GM23338 (cell line): ENCODE measurements around the gene ZNF775. TPM values are rescaled to one million over a fixed set of nuclear protein-coding genes. Genes with fewer than 3 reads are reported as not detected.

Source experiments
- ATAC-seq: fragments of 200-7000 bp; cut with Tn5 transposase; 3 replicates; pipeline ENCODE4 v1.9.1; 2020
- DNase-seq: peaks from one replicate; pipeline ENCODE4 v3.0.0-alpha.2; 2015; ENCODE audit warnings: low spot score
- H2AFZ ChIP-seq: fragments of 200-600 bp; sonication (generic); 2 replicates; pipeline ENCODE4 v1.8.0; 2016; ENCODE audit warnings: antibody characterized with exemption, mild to moderate bottlenecking, moderate library complexity
- H3F3A ChIP-seq: fragments of 200-600 bp; sonication (generic); replicated peaks from 2 replicates; pipeline ENCODE4 v1.8.0; 2017; ENCODE audit warnings: antibody characterized with exemption, mixed run types, low read depth
- H3K27ac ChIP-seq: fragments of 200-600 bp; sonication (generic); 2 replicates; pipeline ENCODE4 v1.6.1; 2016; ENCODE audit warnings: low read depth
- H3K27me3 ChIP-seq: fragments of 200-600 bp; sonication (generic); 2 replicates; pipeline ENCODE4 v1.8.0; 2016; ENCODE audit warnings: mild to moderate bottlenecking, mixed run types, moderate library complexity; ENCODE audit not compliant: insufficient read depth
- H3K36me3 ChIP-seq: fragments of 200-600 bp; sonication (generic); 2 replicates; pipeline ENCODE4 v1.8.0; 2016; ENCODE audit warnings: mild to moderate bottlenecking; ENCODE audit not compliant: insufficient read depth
- H3K4me1 ChIP-seq: fragments of 200-600 bp; sonication (generic); 2 replicates; pipeline ENCODE4 v1.8.0; 2016; ENCODE audit warnings: mild to moderate bottlenecking, moderate library complexity; ENCODE audit not compliant: insufficient read depth
- H3K4me2 ChIP-seq: fragments of 200-600 bp; sonication (generic); 2 replicates; pipeline ENCODE4 v1.7.1; 2017; ENCODE audit warnings: mixed run types
- H3K4me3 ChIP-seq: fragments of 200-600 bp; sonication (generic); 2 replicates; pipeline ENCODE4 v1.6.1; 2016; ENCODE audit warnings: mixed run types
- H3K79me2 ChIP-seq: fragments of 200-600 bp; sonication (generic); replicated peaks from 2 replicates; pipeline ENCODE4 v1.8.0; 2017; ENCODE audit warnings: mild to moderate bottlenecking; ENCODE audit not compliant: insufficient read depth
- H3K9me2 ChIP-seq: fragments of 200-600 bp; sonication (generic); 2 replicates; pipeline ENCODE4 v1.8.0; 2017; ENCODE audit not compliant: insufficient read depth
- H4K20me1 ChIP-seq: fragments of 200-600 bp; sonication (generic); replicated peaks from 2 replicates; pipeline ENCODE4 v1.8.0; 2017; ENCODE audit warnings: mild to moderate bottlenecking; ENCODE audit not compliant: insufficient read depth
- H3K27ac Mint-ChIP-seq: 2 replicates; pipeline ENCODE4 v1.8.0; 2020; ENCODE audit warnings: inconsistent platforms, mild to moderate bottlenecking, moderate library complexity, mixed read lengths
- H3K27me3 Mint-ChIP-seq: 3 replicates; pipeline ENCODE4 v1.8.0; 2022; ENCODE audit warnings: low read depth, mild to moderate bottlenecking, moderate library complexity, mixed read lengths, inconsistent platforms; ENCODE audit not compliant: insufficient read depth, poor library complexity
- H3K36me3 Mint-ChIP-seq: 3 replicates; pipeline ENCODE4 v1.8.0; 2021; ENCODE audit warnings: low read depth, mild to moderate bottlenecking, inconsistent platforms, moderate library complexity, mixed read lengths
- H3K4me1 Mint-ChIP-seq: 3 replicates; pipeline ENCODE4 v1.8.0; 2020; ENCODE audit warnings: mild to moderate bottlenecking, inconsistent platforms, mixed read lengths
- H3K4me3 Mint-ChIP-seq: 3 replicates; pipeline ENCODE4 v1.8.0; 2021; ENCODE audit warnings: moderate library complexity, mild to moderate bottlenecking, inconsistent platforms, mixed read lengths
- H3K9me3 Mint-ChIP-seq: 3 replicates; pipeline ENCODE4 v1.8.0; 2020; ENCODE audit warnings: moderate library complexity, mild to moderate bottlenecking, inconsistent platforms, mixed read lengths
- CREB1 ChIP-seq: fragments of 250-450 bp; sonication (Bioruptor Pico); IDR thresholded peaks from 2 replicates; pipeline ENCODE4 v1.5.0; 2020; ENCODE audit warnings: low read depth, mild to moderate bottlenecking, moderate library complexity
- CTCF ChIP-seq, 2 experiments: fragments of 200-600 bp in 1 of 2; sonication (generic) in 1 of 2; conservative IDR thresholded peaks; 2 replicates each; pipeline versions ENCODE4 v1.5.1 to v1.6.1; 2016 to 2017; ENCODE audit warnings: antibody characterized with exemption in 2 of 2, low read depth in 2 of 2, mild to moderate bottlenecking in 2 of 2, moderate library complexity in 1 of 2
- ETS1 ChIP-seq: IDR thresholded peaks from 2 replicates; pipeline ENCODE4 v1.6.1; 2016; ENCODE audit warnings: antibody characterized with exemption
- EZH2phosphoT487 ChIP-seq: fragments of 200-600 bp; sonication (generic); IDR thresholded peaks from one replicate; pipeline ENCODE4 v1.8.1; 2018; ENCODE audit warnings: antibody characterized with exemption; ENCODE audit not compliant: unreplicated experiment
- JUNB ChIP-seq: IDR thresholded peaks from one replicate; pipeline ENCODE4 v1.6.1; 2016; ENCODE audit warnings: antibody characterized with exemption; ENCODE audit not compliant: unreplicated experiment
- POLR2AphosphoS5 ChIP-seq: IDR thresholded peaks from 2 replicates; pipeline ENCODE4 v1.6.1; 2016; ENCODE audit warnings: antibody characterized with exemption, low read depth
- REST ChIP-seq: IDR thresholded peaks from one replicate; pipeline ENCODE4 v1.6.1; 2018; ENCODE audit warnings: antibody characterized with exemption; ENCODE audit not compliant: unreplicated experiment
- STAT1 ChIP-seq: IDR thresholded peaks from one replicate; pipeline ENCODE4 v1.6.1; 2016; ENCODE audit warnings: antibody characterized with exemption; ENCODE audit not compliant: unreplicated experiment
- ZNF114 ChIP-seq: fragments of 250-450 bp; sonication (Bioruptor Pico); IDR thresholded peaks from 2 replicates; pipeline ENCODE4 v1.5.0; 2020; ENCODE audit warnings: mild to moderate bottlenecking, moderate library complexity
- ZNF331 ChIP-seq: fragments of 250-450 bp; sonication (Bioruptor Pico); IDR thresholded peaks from 2 replicates; pipeline ENCODE4 v1.5.0; 2020; ENCODE audit warnings: low read depth, mild to moderate bottlenecking, moderate library complexity
- ZNF462 ChIP-seq: fragments of 250-450 bp; sonication (Bioruptor Pico); IDR thresholded peaks from 2 replicates; pipeline ENCODE4 v1.5.0; 2020; ENCODE audit warnings: mild to moderate bottlenecking, moderate library complexity
- polyA plus RNA-seq: library from polyadenylated mRNA; unstranded; fragments of >200 nt; fragmentation: Nextera tagmentation; extraction: Ambion mirVana; gene quantifications from 2 replicates; pipeline ENCODE4 v1.2.1, GENCODE V29; 2016
- total RNA-seq: library from RNA; depleted of rRNA; stranded (reverse); fragments of >200 nt; shearing (Covaris generic); gene quantifications from 2 replicates; pipeline ENCODE4 v1.2.3, GENCODE V29; 2014

Gene ZNF775
- total and polyA plus RNA-seq, 2 experiments from 2014 or later = 4.5 to 38.2 TPM

GRCh38 chr7:150434240-150434639 lies 55.1 kb downstream of the ZNF775 start (continued):
- TF ChIP-seq ZNF462 (CRISPR knock-in tag) = no peak
- no peak for TF ChIP-seq CTCF (conservative IDR thresholded peaks at IDR 0.05; ENCODE audit: low read depth in 2 of 2)
- TF ChIP-seq EZH2phosphoT487 = no peak
- TF ChIP-seq ZNF331 (CRISPR knock-in tag) = no peak
- no peak for TF ChIP-seq CREB1
- TF ChIP-seq STAT1 = no peak

GRCh38 chr7:150435047-150435389 lies 55.9 kb downstream of the ZNF775 start:
- Mint-ChIP-seq H3K4me3 (no peak overlapping the region), H3K27me3 (no peaks in the 10 kb centered on the region), H3K27ac (no peak overlapping the region), H3K4me1 (no peaks in the 10 kb centered on the region), H3K36me3 (no peaks in the 10 kb centered on the region), H3K9me3 (no peaks in the 10 kb centered on the region)
- no peak overlapping the region for H3K4me2 ChIP-seq
- no peaks in the 10 kb centered on the region for H3K9me2 ChIP-seq
- no peaks in the 10 kb centered on the region for H3F3A ChIP-seq
- no peaks in the 10 kb centered on the region for H3K27me3 ChIP-seq
- ATAC-seq = no peak
- H3K36me3 ChIP-seq = no peaks in the 10 kb centered on the region
- H3K27ac ChIP-seq = no peak overlapping the region
- no peak overlapping the region for H3K4me3 ChIP-seq
- no peaks in the 10 kb centered on the region for H4K20me1 ChIP-seq
- no peaks in the 10 kb centered on the region for H3K4me1 ChIP-seq
- no peaks in the 10 kb centered on the region for H3K79me2 ChIP-seq
- DNase-seq = no peak
- no peak overlapping the region for H2AFZ ChIP-seq
- no peak for TF ChIP-seq POLR2AphosphoS5
- TF ChIP-seq CREB1 = no peak
- no peak for TF ChIP-seq REST
- TF ChIP-seq ETS1 = no peak
- TF ChIP-seq JUNB = no peak
- TF ChIP-seq ZNF331 (CRISPR knock-in tag) = no peak
- TF ChIP-seq ZNF114 (CRISPR knock-in tag) = no peak
- TF ChIP-seq EZH2phosphoT487 = no peak
